HG03460 (cell line): ENCODE measurements around the gene REC8.
"Not testable (repeated sequence)": the region's sequence is repeated elsewhere in the genome, so short reads cannot be mapped to it uniquely, and the experiment has no call there.

Source experiments
- ATAC-seq: cut with Tn5 transposase; IDR thresholded peaks from one replicate; pipeline ENCODE4 v1.9.1; 2021; ENCODE audit not compliant: unreplicated experiment

Gene REC8

DNA sequence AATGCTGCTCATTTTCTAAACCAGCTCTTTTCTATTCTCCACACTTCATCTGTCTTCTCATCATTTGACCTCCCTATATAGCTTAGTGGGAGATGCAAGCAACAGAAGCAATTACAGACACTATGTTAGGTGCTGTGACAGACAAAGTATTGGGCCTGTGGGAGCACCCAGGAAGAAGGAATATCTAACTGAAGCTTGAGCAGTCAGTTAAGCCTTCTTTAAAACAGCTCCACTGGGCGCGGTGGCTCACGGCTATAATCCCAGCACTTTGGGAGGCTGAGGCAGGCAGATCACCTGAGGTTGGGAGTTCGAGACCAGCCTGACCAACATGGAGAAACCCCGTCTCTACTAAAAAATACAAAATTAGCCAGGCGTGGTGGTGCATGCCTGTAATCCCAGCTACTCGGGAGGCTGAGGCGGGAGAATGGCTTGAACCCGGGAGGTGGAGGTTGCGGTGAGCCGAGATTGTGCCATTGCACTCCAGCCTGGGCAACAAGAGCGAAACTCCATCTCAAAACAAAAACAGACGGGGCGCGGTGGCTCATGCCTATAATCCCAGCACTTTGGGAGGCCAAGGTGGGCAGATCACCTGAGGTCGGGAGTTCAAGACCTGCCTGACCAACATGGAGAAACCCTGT lies 31.5 kb downstream of the REC8 start:
- ATAC-seq = not testable (repeated sequence)

GRCh38 chr14:24204163-24205146 lies 32.6 kb downstream of the REC8 start:
- ATAC-seq = no peak

GRCh38 chr14:24206260-24207103 lies 34.6 kb downstream of the REC8 start:
- ATAC-seq = no peak

- no peak for ATAC-seq
These were observed 35.2 kb downstream of the REC8 start for GRCh38 chr14:24207104-24207551.

DNA sequence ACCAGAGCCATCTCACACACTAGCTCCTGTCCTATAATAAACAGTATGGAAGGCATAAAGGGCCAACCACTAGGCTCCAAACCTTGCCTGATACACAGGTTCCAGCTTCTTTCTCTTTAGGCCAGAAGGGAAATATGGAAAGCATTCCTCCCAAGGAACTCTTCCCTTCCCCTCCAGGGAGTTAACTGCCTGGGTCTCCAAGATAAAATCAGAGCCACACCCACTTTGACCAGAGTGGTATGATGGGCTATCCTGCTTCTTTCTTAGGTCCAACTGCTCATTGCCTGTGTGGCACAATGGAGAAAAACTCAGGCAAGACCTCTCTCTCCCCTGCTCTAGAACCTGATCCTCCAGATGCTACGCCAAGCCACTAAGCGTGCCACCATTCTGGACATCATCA lies 35.7 kb downstream of the REC8 start:
- ATAC-seq = no peak

DNA sequence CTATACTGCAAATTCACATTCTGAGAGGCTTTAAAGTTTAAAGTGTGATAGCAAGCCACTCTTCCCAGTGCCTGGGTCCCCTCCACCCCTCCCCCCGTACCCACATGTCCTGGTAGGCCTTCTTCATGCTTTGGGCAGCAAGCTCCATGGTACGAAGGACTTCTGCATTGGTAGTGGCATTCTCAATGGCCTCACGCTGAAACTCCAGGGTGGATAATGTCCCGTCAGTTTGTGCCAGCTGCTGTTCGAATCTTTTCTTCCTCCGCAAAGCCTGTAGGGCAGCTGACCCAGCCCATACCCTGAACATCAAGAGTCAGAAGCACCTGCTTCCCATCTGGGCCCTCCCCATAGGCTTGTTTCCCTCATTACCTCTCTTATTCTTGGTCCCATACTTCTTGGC lies 39.4 kb downstream of the REC8 start:
- no peak for ATAC-seq

GRCh38 chr14:24212924-24213865 lies 41.3 kb downstream of the REC8 start, which contains the start of gene CHMP4A:
Gene CHMP4A (minus strand): TSS chr14:24213488. CDS start chr14:24213439, 49 bp downstream.
- ATAC-seq = peak; percentile 83

- no peak for ATAC-seq
These were observed 42.2 kb downstream of the REC8 start for GRCh38 chr14:24213866-24214662.

GRCh38 chr14:24215495-24216344 lies 43.8 kb downstream of the REC8 start, which contains the start of gene MDP1:
Gene MDP1 (minus strand): TSS chr14:24216066. CDS start chr14:24215955, 111 bp downstream.
- peak; percentile 61 for ATAC-seq

DNA sequence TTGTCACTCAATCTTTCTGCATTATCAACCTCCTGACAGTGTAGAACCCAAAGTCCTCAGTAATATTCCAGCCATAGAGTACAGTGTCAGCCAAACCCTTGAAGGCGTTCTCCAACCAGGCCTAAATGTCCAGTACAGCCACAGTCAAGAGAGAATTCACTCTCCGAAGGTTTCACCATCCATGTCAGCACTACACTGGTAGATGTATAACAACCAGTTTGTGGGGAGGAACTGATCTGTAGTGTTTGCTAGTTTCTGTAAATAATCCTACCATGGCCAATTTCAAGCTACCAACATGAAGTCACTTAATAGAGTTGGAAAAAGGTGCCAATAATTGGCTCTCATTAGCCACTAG lies 44.4 kb downstream of the REC8 start:
- no peak for ATAC-seq

DNA sequence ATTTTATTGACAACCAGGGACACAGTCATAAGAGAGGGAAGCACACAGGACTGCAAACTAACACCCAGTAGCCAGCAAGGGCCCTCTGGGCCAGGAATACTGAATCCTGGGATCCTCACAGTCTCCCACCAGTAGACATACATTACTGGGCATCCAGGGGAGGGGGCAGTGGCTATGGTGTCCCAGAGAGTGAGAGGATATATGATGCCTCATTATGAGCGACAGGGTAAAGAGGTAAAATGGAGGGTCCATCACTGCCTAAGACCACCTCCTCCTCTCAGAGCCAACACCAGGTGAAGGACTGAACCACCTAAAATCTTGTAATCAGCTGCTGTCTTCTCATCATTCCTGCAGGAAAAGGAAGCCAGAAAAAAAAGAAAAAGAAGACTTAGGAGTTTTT lies 45.0 kb downstream of the REC8 start:
- not testable (repeated sequence) for ATAC-seq

DNA sequence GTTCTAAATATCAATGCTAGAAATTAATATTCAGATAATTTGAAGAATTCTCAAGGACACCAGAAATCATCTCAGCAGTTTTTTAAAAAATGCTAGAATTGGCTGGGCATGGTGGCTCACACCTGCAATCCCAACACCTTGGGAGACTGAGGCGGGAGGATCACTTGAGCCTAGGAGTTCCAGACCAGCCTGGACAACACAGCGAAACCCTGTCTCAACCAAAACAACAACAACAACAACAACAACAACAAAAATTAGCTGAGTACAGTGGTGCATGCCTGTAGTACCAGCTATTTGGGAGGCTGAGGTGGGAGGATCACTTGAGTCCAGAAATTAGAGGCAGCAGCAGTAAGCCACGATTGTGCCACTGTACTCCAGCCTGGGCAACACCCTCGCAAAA lies 47.2 kb downstream of the REC8 start:
- no peak for ATAC-seq

DNA sequence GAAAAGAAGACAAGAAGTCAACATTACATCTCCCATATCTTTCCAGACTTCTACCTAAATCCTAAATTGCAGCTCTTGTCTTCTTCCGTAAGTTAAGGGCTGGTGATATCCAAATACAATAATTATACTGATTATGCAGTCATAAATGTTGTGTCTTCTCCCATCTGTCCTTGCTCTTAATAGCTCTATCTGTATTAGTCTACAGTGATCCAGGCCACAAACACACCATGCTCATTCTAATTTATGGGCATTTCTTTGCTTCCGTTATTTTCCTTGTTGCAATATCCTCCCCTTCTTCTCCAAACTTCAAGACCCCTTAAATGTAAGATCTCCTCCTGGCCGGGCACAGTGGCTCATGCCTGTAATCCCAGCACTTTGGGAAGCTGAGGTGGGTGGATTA lies 47.6 kb downstream of the REC8 start:
- no peak for ATAC-seq

GRCh38 chr14:24222987-24223386 lies 51.1 kb downstream of the REC8 start:
- not testable (repeated sequence) for ATAC-seq

DNA sequence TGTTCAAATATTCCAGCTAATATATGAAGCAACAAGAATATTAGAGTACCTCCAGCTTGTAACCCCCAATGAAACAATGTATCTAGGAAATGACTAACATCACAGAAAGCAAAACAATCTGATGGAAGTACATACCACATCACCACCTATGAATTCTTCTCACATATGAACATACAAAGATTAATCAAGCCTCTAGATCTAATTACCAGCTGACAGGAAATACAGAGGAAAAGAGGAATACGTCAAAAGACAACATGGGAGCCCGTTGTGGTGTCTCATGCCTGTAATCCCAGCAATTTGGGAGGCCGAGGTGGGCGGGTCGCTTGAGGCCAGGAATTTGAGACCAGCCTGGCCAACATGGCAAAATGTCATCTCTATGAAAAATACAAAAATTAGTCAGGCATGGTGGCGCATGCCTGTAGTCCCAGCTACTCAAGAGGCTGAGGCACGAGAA lies 52.8 kb downstream of the REC8 start:
- ATAC-seq = no peak

- ATAC-seq = no peak
These were observed 54.6 kb downstream of the REC8 start for GRCh38 chr14:24226473-24226872.

- ATAC-seq = no peak
These were observed 57.0 kb downstream of the REC8 start for GRCh38 chr14:24228902-24229301.
